HepG2 (cell line): Measurements from ENCODE around the gene TTC24. TPM values are rescaled to one million over a fixed set of nuclear protein-coding genes. Genes with fewer than 3 reads are reported as not detected.

Experiments
- FIP1L1 ChIP-seq: fragments of 200-400 bp; formaldehyde crosslinking; IDR thresholded peaks from 2 replicates; pipeline ENCODE4 v1.6.1; 2018; ENCODE audit warnings: low read depth, mild to moderate bottlenecking, low read length, moderate library complexity, borderline replicate concordance; ENCODE audit not compliant: insufficient read depth
- HNRNPK ChIP-seq: fragments of 200-400 bp; formaldehyde crosslinking; IDR thresholded peaks from 2 replicates; pipeline ENCODE4 v1.6.1; 2018; ENCODE audit warnings: low read length, low read depth, moderate library complexity, mild to moderate bottlenecking; ENCODE audit not compliant: poor library complexity, severe bottlenecking
- IKZF1 ChIP-seq: fragments of 450-650 bp; IDR thresholded peaks from 2 replicates; pipeline ENCODE4 v1.7.1; 2016
- IKZF5 ChIP-seq: IDR thresholded peaks from 2 replicates; pipeline ENCODE4 v1.6.1; 2018; ENCODE audit warnings: missing genetic modification reagents, mild to moderate bottlenecking, missing compliant biosample characterization
- MEIS1 ChIP-seq: sonication (generic); formaldehyde crosslinking; IDR thresholded peaks from 2 replicates; pipeline ENCODE4 v1.9.0; 2021; ENCODE audit warnings: mild to moderate bottlenecking, missing genetic modification reagents, moderate library complexity, borderline replicate concordance
- MXD1 ChIP-seq: sonication (generic); formaldehyde crosslinking; IDR thresholded peaks from 2 replicates; pipeline ENCODE4 v1.4.0; 2020; ENCODE audit warnings: mild to moderate bottlenecking, missing genetic modification reagents
- RARA ChIP-seq: IDR thresholded peaks from 2 replicates; pipeline ENCODE4 v1.6.1; 2016; ENCODE audit warnings: missing genetic modification reagents, missing compliant biosample characterization
- RERE ChIP-seq: IDR thresholded peaks from 2 replicates; pipeline ENCODE4 v1.6.1; 2016; ENCODE audit warnings: low read depth, missing genetic modification reagents, missing compliant biosample characterization
- SUZ12 ChIP-seq: fragments of 150-350 bp; IDR thresholded peaks from 2 replicates; pipeline ENCODE4 v1.6.1; 2014; ENCODE audit warnings: low read depth, low read length
- YEATS2 ChIP-seq: sonication (generic); formaldehyde crosslinking; IDR thresholded peaks from 2 replicates; pipeline ENCODE4 v1.4.0; 2020; ENCODE audit warnings: missing genetic modification reagents, borderline replicate concordance
- ZNF264 ChIP-seq: sonication (generic); formaldehyde crosslinking; IDR thresholded peaks from 2 replicates; pipeline ENCODE4 v1.4.0; 2020; ENCODE audit warnings: missing genetic modification reagents
- ZNF296 ChIP-seq: sonication (generic); formaldehyde crosslinking; conservative IDR thresholded peaks from 2 replicates; pipeline ENCODE4 v1.5.0; 2020; ENCODE audit warnings: mild to moderate bottlenecking, missing genetic modification reagents
- ZNF407 ChIP-seq: sonication (generic); formaldehyde crosslinking; IDR thresholded peaks from one replicate; pipeline ENCODE4 v1.5.1; 2020; ENCODE audit warnings: mild to moderate bottlenecking, missing genetic modification reagents; ENCODE audit errors: not compliant biosample characterization
- polyA plus RNA-seq, 8 experiments: library from polyadenylated mRNA; depleted of rRNA in 3 of 8; stranded (reverse) in 7 of 8; unstranded in 1 of 8; fragments of >200 nt; fragmentation: Illumina TruSeq in 4 of 8; extraction: Trizol in 4 of 8; gene quantifications; 2 replicates each; pipeline versions ENCODE4 v1.2.1 to v1.2.3, GENCODE V29; 2011 to 2016; ENCODE audit warnings: low read depth in 4 of 8, missing spikeins in 1 of 8, mixed read lengths in 1 of 8; ENCODE audit not compliant: insufficient read depth in 1 of 8
- total RNA-seq, 5 experiments: library from RNA; depleted of rRNA; stranded (reverse); fragments of >200 nt; fragmentation: Illumina TruSeq; extraction: Trizol; gene quantifications; 2 replicates each; pipeline ENCODE4 v1.2.3, GENCODE V29; 2016; ENCODE audit warnings: low read depth in 1 of 5

Gene TTC24
- total and polyA plus RNA-seq, 2 of the 13 experiments (the other 11 are each of a cell fraction or from before 2014, with no cell fraction given) = 0.13 to 0.18 TPM

GRCh38 chr1:156601122-156601830 is 21.8 kb downstream of the TTC24 start, which contains the start of gene GPATCH4 (continued):
- no peak for TF ChIP-seq RERE (CRISPR knock-in tag)
- peak; percentile 79; the same call in 1 of the 2 replicates for TF ChIP-seq YEATS2
- TF ChIP-seq ZNF296 (CRISPR knock-in tag) = no peak
- TF ChIP-seq MEIS1 = no peak; the same call in 1 of the 2 replicates
- TF ChIP-seq SUZ12 = no peak
- peak; percentile 69; the same call in 1 of the 2 replicates for TF ChIP-seq IKZF5 (CRISPR knock-in tag)
- no peak for TF ChIP-seq FIP1L1
- peak; percentile 78; the same call in 1 of the 2 replicates for TF ChIP-seq ZNF264 (CRISPR knock-in tag)
- TF ChIP-seq HNRNPK = no peak
- TF ChIP-seq ZNF407 = no peak
- TF ChIP-seq IKZF1 = no peak
- TF ChIP-seq MXD1 (CRISPR knock-in tag) = peak; percentile 99; the same call in 1 of the 2 replicates
- TF ChIP-seq RARA (CRISPR knock-in tag) = no peak; the same call in 1 of the 2 replicates
